Fibroblast of pulmonary artery (primary cell): ENCODE measurements around the gene LAMA1.
A peak's percentile ranks its signal among the peaks of the same experiment; 100 is the strongest.

Experiments used
- DNase-seq: peaks from one replicate; pipeline ENCODE4 v3.0.0-alpha.2; 2010; ENCODE audit warnings: low read depth
- H3K4me3 ChIP-seq: replicated peaks from 2 replicates; pipeline ENCODE4 v1.5.1; 2011; ENCODE audit warnings: low read depth, mild to moderate bottlenecking, control low read depth, low read length, moderate library complexity
- TF ChIP-seq, protein P1 (sequence below): IDR thresholded peaks from 2 replicates; pipeline ENCODE4 v1.5.1; 2011; ENCODE audit warnings: mild to moderate bottlenecking, control low read depth, low read length, inconsistent platforms; ENCODE audit errors: missing control alignments

Gene LAMA1

GRCh38 chr18:6962571-6963451 is 154.8 kb downstream of the LAMA1 start:
- no peak overlapping the region for H3K4me3 ChIP-seq
- TF ChIP-seq, protein P1, sequence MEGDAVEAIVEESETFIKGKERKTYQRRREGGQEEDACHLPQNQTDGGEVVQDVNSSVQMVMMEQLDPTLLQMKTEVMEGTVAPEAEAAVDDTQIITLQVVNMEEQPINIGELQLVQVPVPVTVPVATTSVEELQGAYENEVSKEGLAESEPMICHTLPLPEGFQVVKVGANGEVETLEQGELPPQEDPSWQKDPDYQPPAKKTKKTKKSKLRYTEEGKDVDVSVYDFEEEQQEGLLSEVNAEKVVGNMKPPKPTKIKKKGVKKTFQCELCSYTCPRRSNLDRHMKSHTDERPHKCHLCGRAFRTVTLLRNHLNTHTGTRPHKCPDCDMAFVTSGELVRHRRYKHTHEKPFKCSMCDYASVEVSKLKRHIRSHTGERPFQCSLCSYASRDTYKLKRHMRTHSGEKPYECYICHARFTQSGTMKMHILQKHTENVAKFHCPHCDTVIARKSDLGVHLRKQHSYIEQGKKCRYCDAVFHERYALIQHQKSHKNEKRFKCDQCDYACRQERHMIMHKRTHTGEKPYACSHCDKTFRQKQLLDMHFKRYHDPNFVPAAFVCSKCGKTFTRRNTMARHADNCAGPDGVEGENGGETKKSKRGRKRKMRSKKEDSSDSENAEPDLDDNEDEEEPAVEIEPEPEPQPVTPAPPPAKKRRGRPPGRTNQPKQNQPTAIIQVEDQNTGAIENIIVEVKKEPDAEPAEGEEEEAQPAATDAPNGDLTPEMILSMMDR: no peak
- DNase-seq: no peak

- TF ChIP-seq, protein P1: no peak
- no peak overlapping the region for H3K4me3 ChIP-seq
- DNase-seq: no peak
These were observed 156.3 kb downstream of the LAMA1 start for GRCh38 chr18:6961331-6961730.

DNA sequence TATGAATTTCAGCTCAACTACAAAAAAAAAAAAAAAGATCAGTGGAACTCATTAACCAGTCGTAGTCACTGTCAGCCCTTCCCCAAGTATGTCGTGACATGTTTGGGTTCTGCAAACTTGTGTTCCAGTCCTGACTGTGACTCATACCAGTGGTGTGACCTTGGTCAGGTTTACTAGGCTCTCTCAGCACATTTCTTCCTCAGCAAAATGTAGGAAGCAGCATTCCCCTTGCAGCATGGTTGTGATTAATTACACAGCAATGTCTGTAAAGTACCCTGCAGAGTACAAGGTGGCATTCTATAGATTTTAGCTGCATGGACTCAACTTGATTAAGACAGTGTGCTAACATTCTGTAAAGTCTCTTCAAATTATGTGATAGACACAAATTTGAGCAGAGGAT is 156.9 kb downstream of the LAMA1 start:
- no peak overlapping the region for H3K4me3 ChIP-seq
- TF ChIP-seq, protein P1: no peak
- DNase-seq: peak; percentile 32

GRCh38 chr18:6960124-6960523 is 157.5 kb downstream of the LAMA1 start:
- H3K4me3 ChIP-seq: no peak overlapping the region
- no peak for DNase-seq

GRCh38 chr18:6959110-6959509 is 158.5 kb downstream of the LAMA1 start:
- TF ChIP-seq, protein P1: no peak
- H3K4me3 ChIP-seq: no peak overlapping the region
- DNase-seq: no peak

More at GRCh38 chr18:6960124-6960523, 157.5 kb downstream of the LAMA1 start:
- TF ChIP-seq, protein P1: no peak

GRCh38 chr18:6956999-6957398 is 160.6 kb downstream of the LAMA1 start:
- no peak overlapping the region for H3K4me3 ChIP-seq
- TF ChIP-seq, protein P1: no peak
- no peak for DNase-seq

- no peak for DNase-seq
- TF ChIP-seq, protein P1: no peak
- no peak overlapping the region for H3K4me3 ChIP-seq
These were observed 161.1 kb downstream of the LAMA1 start for GRCh38 chr18:6956495-6956894.
